BLaER1 treated with 17β-estradiol and CSF1 and Interleukin-3, amounts not matched to agents 10 nM and 100 nM (cell line): ENCODE data around the gene TAS1R3.

Experiments
- H3K27ac ChIP-seq, 11 experiments: shearing (Covaris generic); formaldehyde crosslinking; 2 replicates each; pipeline ENCODE4 v1.8.1; 2022
- H3K27me3 ChIP-seq, 11 experiments: shearing (Covaris generic); formaldehyde crosslinking; 2 replicates each; pipeline ENCODE4 v1.8.1; 2022
- H3K36me3 ChIP-seq, 11 experiments: shearing (Covaris generic); formaldehyde crosslinking; 2 replicates each; pipeline ENCODE4 v1.8.1; 2022
- H3K4me1 ChIP-seq, 10 experiments: shearing (Covaris generic); formaldehyde crosslinking; 2 replicates each; pipeline ENCODE4 v1.8.1; 2022
- H3K4me2 ChIP-seq, 11 experiments: shearing (Covaris generic); formaldehyde crosslinking; 2 replicates each; pipeline ENCODE4 v1.8.1; 2022
- H3K4me3 ChIP-seq, 10 experiments: shearing (Covaris generic); formaldehyde crosslinking; 2 replicates each; pipeline ENCODE4 v1.8.1; 2022
- H3K9ac ChIP-seq, 11 experiments: shearing (Covaris generic); formaldehyde crosslinking; 2 replicates each; pipeline ENCODE4 v1.8.1; 2022
- H3K9me3 ChIP-seq, 11 experiments: shearing (Covaris generic); formaldehyde crosslinking; replicated peaks in 1 of 11; 2 replicates each; pipeline ENCODE4 v1.8.1; 2022
- H4K20me1 ChIP-seq, 11 experiments: shearing (Covaris generic); formaldehyde crosslinking; 2 replicates each; pipeline ENCODE4 v1.8.1; 2022
- Cebpa-rat ChIP-seq, 11 experiments: shearing (Covaris generic); IDR thresholded peaks; 2 replicates each; pipeline ENCODE4 v1.8.1; 2022

Gene TAS1R3

DNA sequence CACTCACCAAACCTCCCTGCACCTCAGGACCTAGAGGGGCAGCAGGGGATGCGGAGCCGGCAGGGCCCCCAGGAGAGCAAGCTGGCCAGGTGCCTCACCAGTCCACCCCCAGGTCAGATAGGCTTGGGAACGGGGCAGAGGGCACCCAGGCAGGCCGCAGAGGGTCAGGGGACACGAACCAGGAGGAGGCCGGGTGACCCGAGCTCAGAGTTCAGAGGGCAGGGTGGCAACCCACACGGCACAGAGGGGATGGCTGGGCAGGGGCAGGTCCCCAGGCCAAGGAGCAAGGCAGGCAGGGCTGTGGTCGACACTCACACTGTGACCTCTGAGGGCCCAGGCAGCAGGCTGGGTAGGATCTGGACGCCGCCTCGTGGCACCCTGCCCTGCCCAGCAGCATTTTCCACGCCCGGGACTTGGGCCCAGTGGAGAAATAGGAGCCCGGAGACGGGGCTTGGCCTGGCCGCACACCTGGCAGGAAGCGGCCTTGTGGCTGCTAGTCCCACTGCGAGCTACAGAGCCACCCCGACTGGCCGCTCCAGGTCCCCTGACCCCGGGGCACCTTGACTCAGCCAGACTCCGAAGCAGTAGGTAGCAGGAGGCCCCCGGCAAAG lies 12.8 kb downstream of the TAS1R3 start:
- Histone ChIP-seq H3K27ac (peak overlapping the region in 3 of 11 experiments; percentile 17 to 28 (median 20); a peak in 5 of 22 replicates), H3K36me3 (peaks cover 0 to 31% (median 23%) of the 10 kb centered on the region in 11 experiments; a peak in 17 of 22 replicates), H3K27me3 (no peaks in the 10 kb centered on the region), H4K20me1 (peaks cover 66 to 90% (median 83%) of the 10 kb centered on the region in 11 experiments; a peak in 21 of 22 replicates), H3K9me3 (no peaks in the 10 kb centered on the region), H3K4me2 (peak overlapping the region; percentile 9 to 100 (median 99); a peak in 15 of 22 replicates), H3K9ac (peak overlapping the region in 8 of 11 experiments; percentile 24 to 93 (median 54); a peak in 10 of 22 replicates), H3K4me3 (no peak overlapping the region), H3K4me1 (peaks cover 56 to 68% (median 66%) of the 10 kb centered on the region in 10 experiments)
- no peak for TF ChIP-seq Cebpa-rat (IDR thresholded peaks at IDR 0.05)

DNA sequence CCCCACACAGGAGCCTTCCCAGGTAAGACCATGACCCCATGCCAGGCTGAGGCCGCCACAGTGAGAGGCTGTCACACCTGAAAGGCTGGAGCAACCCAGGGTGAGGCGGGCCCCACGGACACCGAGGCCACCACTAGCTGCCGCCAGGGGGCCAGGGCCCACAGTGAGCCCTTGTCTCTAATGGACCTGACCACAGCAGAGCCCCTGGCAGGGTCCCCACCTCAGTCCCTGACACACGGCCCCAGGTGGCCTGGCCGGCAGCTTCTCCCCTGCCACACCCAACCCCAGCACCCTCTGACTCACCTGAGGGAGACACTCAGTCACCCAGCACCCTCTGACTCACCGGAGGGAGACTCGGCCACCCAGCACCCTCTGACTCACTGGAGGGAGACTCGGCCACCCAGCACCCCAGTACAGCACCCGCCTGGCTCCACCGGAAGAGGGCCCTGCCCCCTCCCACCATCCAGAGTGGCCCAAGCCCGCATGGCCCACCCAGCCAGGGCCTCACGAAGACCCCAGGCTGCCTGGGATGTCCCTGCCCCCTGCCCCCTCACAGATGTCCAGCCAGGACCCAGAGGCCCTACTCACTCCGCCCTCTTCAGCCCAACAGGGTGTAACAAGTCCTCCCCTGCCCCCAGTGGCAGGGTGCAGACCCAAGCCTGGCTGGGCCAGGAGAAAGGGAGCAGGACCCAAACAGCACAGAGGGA lies 13.7 kb downstream of the TAS1R3 start:
- Histone ChIP-seq H4K20me1 (peaks cover 66 to 89% (median 83%) of the 10 kb centered on the region in 11 experiments; a peak in 21 of 22 replicates), H3K27me3 (no peaks in the 10 kb centered on the region), H3K9ac (peak overlapping the region in 10 of 11 experiments; percentile 22 to 97 (median 40); a peak in 15 of 22 replicates), H3K36me3 (peaks cover 0 to 23% (median 20%) of the 10 kb centered on the region in 11 experiments; a peak in 15 of 22 replicates), H3K4me1 (peaks cover 56 to 68% (median 66%) of the 10 kb centered on the region in 10 experiments), H3K4me3 (no peak overlapping the region), H3K4me2 (peak overlapping the region; percentile 9 to 100 (median 99); a peak in 19 of 22 replicates), H3K9me3 (no peaks in the 10 kb centered on the region), H3K27ac (peak overlapping the region in 6 of 11 experiments; percentile 6 to 31 (median 22); a peak in 6 of 22 replicates)
- TF ChIP-seq Cebpa-rat (IDR thresholded peaks at IDR 0.05) = no peak

- Histone ChIP-seq H3K4me2 (peak overlapping the region; percentile 9 to 100 (median 99); a peak in 21 of 22 replicates), H3K4me3 (no peak overlapping the region; a peak in 1 of 20 replicates)
Observed at GRCh38 chr1:1345384-1345783, 14.3 kb downstream of the TAS1R3 start.

DNA sequence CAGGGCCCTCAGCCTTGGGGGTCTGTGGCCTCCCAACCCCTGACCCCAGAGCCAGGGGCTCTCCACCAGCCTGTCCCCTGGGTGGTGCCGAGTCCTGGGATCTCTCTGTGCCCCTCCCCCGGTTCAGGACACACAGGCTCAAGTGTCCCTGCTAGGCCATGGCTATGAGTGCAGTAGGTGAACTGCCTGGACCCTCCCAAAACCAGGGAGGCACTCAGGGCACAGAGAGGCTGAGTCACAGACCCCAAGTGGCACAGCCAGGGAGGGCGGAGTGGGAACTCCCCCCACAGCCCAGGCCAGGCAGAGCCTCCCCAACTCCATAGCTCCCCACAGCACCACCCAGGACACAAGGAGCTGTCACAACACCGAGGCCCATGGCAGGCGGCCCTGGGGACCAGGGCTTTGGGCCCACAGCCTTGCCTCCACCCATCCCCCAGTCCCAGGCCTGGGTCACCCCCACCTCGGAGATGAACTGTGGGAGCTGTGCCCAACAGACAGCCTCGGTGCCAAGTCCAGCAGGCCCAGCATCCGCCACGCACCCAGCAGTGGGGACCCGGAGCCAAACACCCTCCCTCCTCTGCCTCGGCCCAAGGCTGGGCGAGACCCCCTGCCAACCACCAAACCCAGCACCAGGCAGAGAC lies 14.9 kb downstream of the TAS1R3 start:
- TF ChIP-seq Cebpa-rat (IDR thresholded peaks at IDR 0.05) = no peak
- Histone ChIP-seq H3K9me3 (no peaks in the 10 kb centered on the region), H4K20me1 (peaks cover 65 to 78% (median 75%) of the 10 kb centered on the region in 11 experiments; a peak in 21 of 22 replicates), H3K4me1 (peaks cover 56 to 68% (median 66%) of the 10 kb centered on the region in 10 experiments), H3K4me3 (no peak overlapping the region; a peak in 1 of 20 replicates), H3K4me2 (peak overlapping the region; percentile 9 to 100 (median 99); a peak in 21 of 22 replicates), H3K36me3 (peaks cover 0 to 13% (median 11%) of the 10 kb centered on the region in 11 experiments; a peak in 13 of 22 replicates), H3K9ac (peak overlapping the region in 10 of 11 experiments; percentile 22 to 97 (median 68); a peak in 11 of 22 replicates), H3K27ac (peak overlapping the region in 1 of 11 experiments; percentile 31; a peak in 2 of 22 replicates), H3K27me3 (no peaks in the 10 kb centered on the region)

More at GRCh38 chr1:1345384-1345783, 14.3 kb downstream of the TAS1R3 start:
- TF ChIP-seq Cebpa-rat (IDR thresholded peaks at IDR 0.05) = no peak
- no peaks in the 10 kb centered on the region for H3K27me3 ChIP-seq
- peak overlapping the region in 10 of 11 experiments; percentile 22 to 97 (median 40); a peak in 16 of 22 replicates for H3K9ac ChIP-seq
- peaks cover 0 to 19% (median 17%) of the 10 kb centered on the region in 11 experiments; a peak in 15 of 22 replicates for H3K36me3 ChIP-seq
- peaks cover 66 to 84% (median 81%) of the 10 kb centered on the region in 11 experiments; a peak in 21 of 22 replicates for H4K20me1 ChIP-seq
- no peaks in the 10 kb centered on the region for H3K9me3 ChIP-seq
- H3K4me1 ChIP-seq = peaks cover 56 to 68% (median 66%) of the 10 kb centered on the region in 10 experiments
- peak overlapping the region in 5 of 11 experiments; percentile 6 to 31 (median 25); a peak in 5 of 22 replicates for H3K27ac ChIP-seq

GRCh38 chr1:1346501-1346890 lies 15.4 kb downstream of the TAS1R3 start:
- H3K27ac ChIP-seq = no peak overlapping the region
- H3K4me2 ChIP-seq = peak overlapping the region; percentile 94 to 100 (median 100); a peak in 21 of 22 replicates
- TF ChIP-seq Cebpa-rat (IDR thresholded peaks at IDR 0.05) = no peak
- H3K9me3 ChIP-seq = no peaks in the 10 kb centered on the region
- peak overlapping the region in 8 of 11 experiments; percentile 22 to 97 (median 94); a peak in 10 of 22 replicates for H3K9ac ChIP-seq
- peaks cover 58 to 71% (median 68%) of the 10 kb centered on the region in 10 experiments for H3K4me1 ChIP-seq
- H3K27me3 ChIP-seq = peaks cover 0 to 2% (median 1%) of the 10 kb centered on the region in 11 experiments; a peak in 9 of 22 replicates
- H3K4me3 ChIP-seq = no peak overlapping the region
- peaks cover 0 to 7% (median 5%) of the 10 kb centered on the region in 11 experiments; a peak in 12 of 22 replicates for H3K36me3 ChIP-seq
- H4K20me1 ChIP-seq = peaks cover 61 to 74% (median 74%) of the 10 kb centered on the region in 11 experiments; a peak in 21 of 22 replicates

GRCh38 chr1:1347026-1347595 lies 16.0 kb downstream of the TAS1R3 start:
- peak overlapping the region in 9 of 10 experiments; percentile 79 to 95 (median 88); a peak in 17 of 20 replicates for H3K4me3 ChIP-seq
- no peak overlapping the region for H3K27ac ChIP-seq

DNA sequence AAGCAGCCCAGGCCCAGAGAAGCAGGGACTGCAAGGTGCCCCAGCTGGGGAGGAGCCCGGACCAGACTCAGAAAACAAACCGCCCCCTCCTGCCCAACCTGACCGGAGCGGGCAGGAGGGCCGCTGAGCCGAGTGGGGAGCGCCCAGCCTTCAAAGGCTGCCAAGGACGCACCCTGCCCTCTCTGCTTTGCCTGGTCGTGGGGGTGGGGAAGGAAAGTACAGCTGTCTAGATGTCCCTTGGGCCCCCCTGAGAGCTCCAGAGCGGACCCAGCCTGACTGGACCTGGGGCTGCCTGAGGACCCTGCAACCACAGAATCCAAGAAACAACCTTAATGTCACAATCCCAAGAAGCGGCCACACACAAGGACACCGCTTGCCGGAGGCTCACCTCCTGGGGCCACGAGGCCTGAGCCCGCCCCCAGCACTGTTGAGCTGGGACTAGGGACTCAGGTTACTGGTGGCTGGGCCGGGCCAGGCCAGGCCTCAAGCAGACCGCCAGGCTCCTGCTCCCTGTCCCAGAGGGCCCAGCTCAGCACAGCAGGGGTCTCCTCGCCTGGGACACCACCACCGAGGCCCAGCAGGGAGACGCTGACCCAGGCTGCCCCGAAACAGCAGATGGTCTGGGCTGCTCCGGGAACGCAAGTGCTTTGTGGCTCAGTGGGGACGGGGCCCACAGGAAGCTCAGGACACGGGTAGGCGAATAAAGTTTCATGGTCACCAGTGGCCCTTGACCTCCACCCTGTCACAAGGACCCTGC lies 16.8 kb downstream of the TAS1R3 start:
- Histone ChIP-seq H3K4me2 (peak overlapping the region; percentile 94 to 100 (median 100)), H3K27me3 (peaks cover 7 to 16% (median 15%) of the 10 kb centered on the region in 11 experiments), H3K27ac (peak overlapping the region in 10 of 11 experiments; percentile 63 to 95 (median 88); a peak in 12 of 22 replicates), H3K9ac (peak overlapping the region; percentile 85 to 97 (median 94)), H3K9me3 (no peaks in the 10 kb centered on the region), H3K36me3 (no peaks in the 10 kb centered on the region), H4K20me1 (peaks cover 49 to 74% (median 73%) of the 10 kb centered on the region in 11 experiments; a peak in 21 of 22 replicates), H3K4me3 (peak overlapping the region; percentile 79 to 95 (median 88)), H3K4me1 (peaks cover 51 to 74% (median 73%) of the 10 kb centered on the region in 10 experiments)
- TF ChIP-seq Cebpa-rat (IDR thresholded peaks at IDR 0.05) = no peak

More at GRCh38 chr1:1347026-1347595, 16.0 kb downstream of the TAS1R3 start:
- Histone ChIP-seq H3K4me1 (peaks cover 58 to 74% (median 73%) of the 10 kb centered on the region in 10 experiments), H3K9ac (peak overlapping the region in 10 of 11 experiments; percentile 85 to 97 (median 94); a peak in 19 of 22 replicates), H3K9me3 (no peaks in the 10 kb centered on the region), H4K20me1 (peaks cover 55 to 74% (median 74%) of the 10 kb centered on the region in 11 experiments; a peak in 21 of 22 replicates), H3K36me3 (peaks cover 0 to 1% (median 0%) of the 10 kb centered on the region in 11 experiments; a peak in 3 of 22 replicates), H3K27me3 (peaks cover under 1 to 8% (median 8%) of the 10 kb centered on the region in 11 experiments), H3K4me2 (peak overlapping the region; percentile 94 to 100 (median 100))
- TF ChIP-seq Cebpa-rat (IDR thresholded peaks at IDR 0.05) = no peak
